ENCODE measurements around the gene STRN3. TPM values are rescaled to one million over a fixed set of nuclear protein-coding genes. Genes with fewer than 3 reads are reported as not detected.

Gene STRN3
- total and polyA plus RNA-seq, 8 donors: 7.3 to 21.5 (median 11.6) TPM

DNA sequence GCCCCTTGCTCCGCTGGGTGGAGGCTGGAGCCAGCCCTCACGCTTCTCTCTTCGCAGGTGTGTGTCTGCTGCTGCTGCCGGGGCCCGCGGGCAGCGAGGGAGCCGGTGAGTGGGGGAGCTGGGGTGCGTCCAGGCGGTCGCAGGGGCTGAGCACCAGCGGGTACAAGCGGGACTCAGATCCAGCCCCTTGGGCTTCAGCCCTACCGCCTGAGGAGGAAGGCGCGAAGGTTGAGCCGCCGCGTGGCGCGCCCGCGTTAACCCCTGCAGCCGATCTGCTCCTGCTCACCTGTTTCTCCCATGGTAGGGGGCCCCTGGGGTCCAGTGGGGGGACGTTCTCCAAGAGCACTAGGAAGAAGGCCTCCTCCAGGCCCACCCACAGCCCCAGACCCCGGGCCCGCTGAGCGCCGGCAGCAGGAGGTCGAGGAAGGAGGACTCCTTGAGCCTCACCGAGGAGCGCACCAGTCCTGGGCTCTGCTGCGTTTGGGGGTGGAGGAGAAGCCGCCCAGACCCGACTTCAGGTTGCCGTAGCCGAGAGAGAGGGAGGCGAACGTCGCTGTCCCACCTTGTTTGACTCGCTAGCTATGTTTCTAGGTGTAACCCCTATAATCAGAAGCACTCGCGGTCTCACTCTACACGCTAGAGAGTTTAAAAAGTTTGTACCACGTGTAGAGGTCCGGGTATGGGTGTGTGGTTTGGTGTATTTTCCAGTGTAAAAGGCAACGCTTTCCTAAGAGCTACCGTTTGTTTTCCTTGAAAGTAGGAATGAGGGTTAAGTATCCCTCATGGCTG lies 151.0 kb downstream of the STRN3 start:
- 5 to 6% methylated on average over 46 to 48 of the region's 48 CpGs for WGBS, 2 donors
- Histone ChIP-seq H3K36me3 (no peaks in the 10 kb centered on the region), H3K4me1 (no peaks in the 10 kb centered on the region), H3K27me3 (peaks cover 0 to 3% (median 0%) of the 10 kb centered on the region in 4 donors), H3K9me3 (no peaks in the 10 kb centered on the region), H3K4me3 (peak overlapping the region; percentile 48 to 88 (median 67)), H3K27ac (no peak overlapping the region)
- FAIRE-seq (no peak), ATAC-seq (peak; percentile 47 to 71 (median 64)), DNase-seq (peak in 5 of 6 donors; percentile 14 to 73 (median 37))
- TF ChIP-seq, protein P1, sequence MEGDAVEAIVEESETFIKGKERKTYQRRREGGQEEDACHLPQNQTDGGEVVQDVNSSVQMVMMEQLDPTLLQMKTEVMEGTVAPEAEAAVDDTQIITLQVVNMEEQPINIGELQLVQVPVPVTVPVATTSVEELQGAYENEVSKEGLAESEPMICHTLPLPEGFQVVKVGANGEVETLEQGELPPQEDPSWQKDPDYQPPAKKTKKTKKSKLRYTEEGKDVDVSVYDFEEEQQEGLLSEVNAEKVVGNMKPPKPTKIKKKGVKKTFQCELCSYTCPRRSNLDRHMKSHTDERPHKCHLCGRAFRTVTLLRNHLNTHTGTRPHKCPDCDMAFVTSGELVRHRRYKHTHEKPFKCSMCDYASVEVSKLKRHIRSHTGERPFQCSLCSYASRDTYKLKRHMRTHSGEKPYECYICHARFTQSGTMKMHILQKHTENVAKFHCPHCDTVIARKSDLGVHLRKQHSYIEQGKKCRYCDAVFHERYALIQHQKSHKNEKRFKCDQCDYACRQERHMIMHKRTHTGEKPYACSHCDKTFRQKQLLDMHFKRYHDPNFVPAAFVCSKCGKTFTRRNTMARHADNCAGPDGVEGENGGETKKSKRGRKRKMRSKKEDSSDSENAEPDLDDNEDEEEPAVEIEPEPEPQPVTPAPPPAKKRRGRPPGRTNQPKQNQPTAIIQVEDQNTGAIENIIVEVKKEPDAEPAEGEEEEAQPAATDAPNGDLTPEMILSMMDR (IDR thresholded peaks at IDR 0.05): no peak
- intact Hi-C loops (cut with DNase I): no loop called here

DNA sequence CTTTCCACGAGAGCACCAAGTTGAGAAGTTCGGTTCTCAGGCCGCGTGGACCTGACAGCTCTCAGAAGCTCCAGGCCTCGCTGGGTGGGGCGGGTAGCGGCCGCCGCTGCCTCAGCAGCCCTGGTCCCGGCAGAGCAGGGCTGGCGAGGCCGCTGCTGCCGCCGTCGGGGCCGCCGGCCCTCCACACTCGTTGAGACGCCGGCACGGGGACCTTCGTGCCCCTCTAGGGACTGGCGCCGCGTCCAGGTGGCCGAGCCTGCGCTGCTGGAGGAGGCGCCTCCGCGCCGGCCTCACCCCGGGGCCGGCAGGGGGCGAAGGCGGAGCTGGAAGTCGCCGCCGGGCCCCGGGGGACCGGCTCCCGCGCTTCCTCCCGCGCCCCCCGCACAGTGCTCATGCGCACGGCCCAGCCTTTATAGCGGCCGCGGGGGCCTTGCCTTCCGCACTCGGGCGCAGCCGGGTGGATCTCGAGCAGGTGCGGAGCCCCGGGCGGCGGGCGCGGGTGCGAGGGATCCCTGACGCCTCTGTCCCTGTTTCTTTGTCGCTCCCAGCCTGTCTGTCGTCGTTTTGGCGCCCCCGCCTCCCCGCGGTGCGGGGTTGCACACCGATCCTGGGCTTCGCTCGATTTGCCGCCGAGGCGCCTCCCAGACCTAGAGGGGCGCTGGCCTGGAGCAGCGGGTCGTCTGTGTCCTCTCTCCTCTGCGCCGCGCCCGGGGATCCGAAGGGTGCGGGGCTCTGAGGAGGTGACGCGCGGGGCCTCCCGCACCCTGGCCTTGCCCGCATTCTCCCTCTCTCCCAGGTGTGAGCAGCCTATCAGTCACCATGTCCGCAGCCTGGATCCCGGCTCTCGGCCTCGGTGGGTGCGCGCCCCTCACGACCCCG lies 151.8 kb downstream of the STRN3 start, which contains the start of gene COCH:
COCH (plus strand) TSS at position 440 of the 879 bp plus-strand sequence; CDS start at position 820, 380 bp downstream.
- Histone ChIP-seq H3K36me3 (no peaks in the 10 kb centered on the region), H3K9me3 (no peaks in the 10 kb centered on the region), H3K4me3 (peak within 1 kb of the TSS; percentile 48 to 88 (median 67)), H3K27me3 (peaks cover 0 to 3% (median 0%) of the 10 kb centered on the region in 4 donors), H3K27ac (no peak within 1 kb of the TSS), H3K4me1 (no peaks in the 10 kb centered on the region)
- DNase-seq (peak; percentile 18 to 77 (median 44)), FAIRE-seq (no peak), ATAC-seq (peak; percentile 82 to 87 (median 85))
- TF ChIP-seq, protein P1 (IDR thresholded peaks at IDR 0.05): peak in 3 of 4 donors; percentile 19 to 32 (median 23)
- 3 to 6% methylated on average over 86 to 99 of the region's 99 CpGs for WGBS, 2 donors
- intact Hi-C loops (cut with DNase I): no loop called here

DNA sequence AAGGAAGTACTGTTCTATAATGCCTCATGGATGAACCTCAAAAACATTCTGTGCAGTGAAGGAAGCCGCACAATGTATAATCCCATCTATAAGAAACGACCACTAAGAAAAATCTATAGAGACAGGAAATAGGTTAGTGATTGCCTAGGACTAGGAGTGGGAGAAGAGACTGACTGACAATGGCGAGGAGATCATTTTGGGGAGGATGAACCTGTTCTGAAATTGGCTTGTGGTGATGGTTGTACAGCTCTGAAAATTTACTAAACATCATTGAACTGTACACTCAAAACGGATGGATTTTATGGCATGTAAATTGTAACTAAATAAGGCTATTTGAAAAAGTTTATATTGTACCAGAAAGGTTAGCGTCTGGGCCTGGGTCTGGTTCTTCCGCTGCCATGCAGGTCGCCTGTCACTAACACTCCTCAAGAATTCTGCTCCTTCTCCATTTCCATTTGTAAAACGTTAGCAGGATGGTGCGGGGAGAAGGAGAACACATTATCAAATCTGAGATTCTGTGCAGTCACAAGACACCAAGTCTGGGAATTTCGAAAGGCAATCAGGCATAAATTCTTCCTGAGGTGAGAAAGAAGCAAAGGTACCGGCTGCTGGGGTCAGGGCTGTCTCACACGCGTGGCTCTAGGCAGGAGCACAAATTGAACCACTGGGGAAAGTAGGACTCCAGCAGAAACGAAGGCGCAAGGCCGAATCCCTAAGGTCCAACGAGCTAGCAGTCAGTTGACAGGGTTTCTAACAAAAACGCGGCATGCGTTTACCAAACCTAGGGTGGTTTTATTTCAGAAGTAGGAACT lies 152.7 kb downstream of the STRN3 start:
- Histone ChIP-seq H3K36me3 (no peaks in the 10 kb centered on the region), H3K27ac (no peak overlapping the region), H3K4me1 (no peaks in the 10 kb centered on the region), H3K27me3 (peaks cover 0 to 3% (median 0%) of the 10 kb centered on the region in 4 donors), H3K9me3 (no peaks in the 10 kb centered on the region), H3K4me3 (peak overlapping the region in 2 of 4 donors; percentile 62 to 88)
- no peak for ATAC-seq
- intact Hi-C loops (cut with DNase I): no loop called here
- no peak for DNase-seq
- TF ChIP-seq, protein P1 (IDR thresholded peaks at IDR 0.05): no peak
- no peak for FAIRE-seq
- 69 to 83% methylated on average over 20 of the region's 20 CpGs for WGBS, 2 donors

DNA sequence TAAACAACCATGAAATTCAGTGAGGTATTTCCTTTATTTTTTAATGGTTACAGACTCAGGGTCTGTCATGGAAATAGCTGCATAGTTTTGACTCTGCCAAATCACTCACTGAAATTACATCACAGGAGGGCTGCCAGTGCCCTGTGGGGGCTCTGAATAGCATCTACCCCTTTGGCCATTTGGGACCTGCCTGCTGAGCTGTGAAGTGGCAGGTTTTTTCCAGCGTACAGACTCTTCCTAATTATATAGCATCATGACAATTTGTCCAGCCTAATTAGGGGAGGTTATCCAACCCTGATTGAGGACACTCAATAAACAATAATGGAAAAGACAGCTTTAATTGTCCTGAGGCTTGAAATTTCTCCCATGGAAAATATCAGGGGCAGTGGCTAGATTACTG lies 153.6 kb downstream of the STRN3 start:
- intact Hi-C loops (cut with DNase I): no loop called here
- TF ChIP-seq, protein P1 (IDR thresholded peaks at IDR 0.05): no peak
- 89 to 96% methylated on average over 1 of the region's 1 CpG for WGBS, 2 donors

More for the DNA sequence above, 153.6 kb downstream of the STRN3 start:
- FAIRE-seq (no peak), DNase-seq (no peak), ATAC-seq (no peak)
- Histone ChIP-seq H3K4me1 (no peaks in the 10 kb centered on the region), H3K27me3 (peaks cover 0 to 3% (median 0%) of the 10 kb centered on the region in 4 donors), H3K4me3 (no peak overlapping the region), H3K27ac (no peak overlapping the region), H3K9me3 (no peaks in the 10 kb centered on the region), H3K36me3 (no peaks in the 10 kb centered on the region)

Measured in pancreas (tissue), 10 donors.